Common myeloid progenitor, CD34-positive (primary cell): ENCODE measurements around the gene CCDC137.

Source experiments
- CTCF ChIA-PET: fragments of 350-600 bp; sonication (Branson Sonifier 250); formaldehyde crosslinking; loops from one replicate; lab custom pipeline; 2021; ENCODE audit warnings: antibody characterized with exemption; lab: Charles Lee
- POLR2A ChIA-PET: fragments of 350-600 bp; sonication (Branson Sonifier 250); formaldehyde crosslinking; loops from one replicate; lab custom pipeline; 2021; ENCODE audit warnings: antibody characterized with exemption; lab: Charles Lee
- DNase-seq, 3 donors: peaks; one replicate each; pipeline versions ENCODE4 v3.0.0 to v3.0.0-alpha.2; 2013
- H3K27ac ChIP-seq, 2 experiments: 1 replicate in 1 of 2; 2 replicates in 1 of 2; pipeline ENCODE4 v1.7.0; 2013; ENCODE audit warnings: inconsistent platforms in 2 of 2, low read length in 2 of 2, mild to moderate bottlenecking in 2 of 2, low read depth in 1 of 2, moderate library complexity in 1 of 2; ENCODE audit not compliant: severe bottlenecking in 2 of 2, insufficient read depth in 1 of 2, poor library complexity in 1 of 2
- H3K27me3 ChIP-seq, 5 experiments: replicated peaks in 2 of 5; 1 replicate in 3 of 5; 2 replicates in 2 of 5; pipeline versions ENCODE4 v1.6.1 to v1.7.0; 2013; ENCODE audit warnings: low read length in 4 of 5, mild to moderate bottlenecking in 2 of 5, moderate library complexity in 2 of 5, inconsistent platforms in 1 of 5; ENCODE audit not compliant: insufficient read depth in 5 of 5, control insufficient read depth in 4 of 5
- H3K36me3 ChIP-seq, 4 experiments: 1 replicate in 2 of 4; 2 replicates in 2 of 4; pipeline versions ENCODE4 v1.6.1 to v1.7.0; 2013; ENCODE audit warnings: low read length in 3 of 4, control low read depth in 1 of 4, mild to moderate bottlenecking in 1 of 4; ENCODE audit not compliant: control insufficient read depth in 4 of 4, insufficient read depth in 4 of 4
- H3K4me1 ChIP-seq, 4 experiments: 1 replicate in 3 of 4; 2 replicates in 1 of 4; pipeline versions ENCODE4 v1.6.1 to v1.7.1; 2013; ENCODE audit warnings: low read length in 3 of 4, mild to moderate bottlenecking in 3 of 4, control low read depth in 1 of 4, inconsistent platforms in 1 of 4, moderate library complexity in 1 of 4; ENCODE audit not compliant: control insufficient read depth in 4 of 4, insufficient read depth in 4 of 4; ENCODE audit errors: control extremely low read depth in 1 of 4
- H3K4me3 ChIP-seq, 7 experiments: 1 replicate in 4 of 7; 2 replicates in 3 of 7; pipeline versions ENCODE4 v1.5.1 to v1.7.0; 2013; ENCODE audit warnings: mild to moderate bottlenecking in 7 of 7, low read length in 6 of 7, moderate library complexity in 6 of 7, inconsistent platforms in 2 of 7, low read depth in 2 of 7, control low read depth in 1 of 7; ENCODE audit not compliant: insufficient read depth in 4 of 7, control insufficient read depth in 1 of 7; ENCODE audit errors: extremely low read depth in 1 of 7
- H3K9me3 ChIP-seq, 5 experiments: 1 replicate in 4 of 5; 2 replicates in 1 of 5; pipeline versions ENCODE4 v1.6.1 to v1.7.1; 2013; ENCODE audit warnings: low read length in 4 of 5, mild to moderate bottlenecking in 2 of 5, inconsistent platforms in 1 of 5, low read depth in 1 of 5, moderate library complexity in 1 of 5; ENCODE audit not compliant: control insufficient read depth in 4 of 5, insufficient read depth in 2 of 5; ENCODE audit errors: control extremely low read depth in 1 of 5
- WGBS: methylation state at CpG from one replicate; pipeline ENCODE4 v1.1.5; 2013; ENCODE audit not compliant: insufficient coverage; 5-methylcytosine and 5-hydroxymethylcytosine counted together

Gene CCDC137

DNA sequence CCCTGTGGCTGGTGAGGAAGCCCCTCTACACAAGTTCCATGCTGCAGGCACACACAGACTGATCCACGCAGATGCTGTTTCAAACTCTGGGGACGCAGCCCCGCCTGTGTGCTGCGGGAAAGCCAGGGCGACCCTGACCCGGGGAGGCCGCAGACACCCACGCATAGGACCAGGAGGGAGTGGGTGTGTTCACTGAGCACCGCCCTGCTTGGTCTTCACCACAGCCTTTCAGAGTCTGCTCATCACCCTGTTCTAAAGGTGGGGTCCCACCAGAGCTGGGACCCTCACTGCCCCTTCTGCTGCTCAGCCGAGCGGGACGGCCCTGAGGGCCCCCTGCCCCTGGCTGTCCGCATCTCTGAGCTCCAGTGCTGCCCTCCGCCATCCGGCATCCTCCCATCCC is 22.0 kb upstream of the CCDC137 start:
- peaks cover 0 to 13% (median 8%) of the 10 kb centered on the region in 5 experiments for H3K9me3 ChIP-seq
- DNase-seq, result no peak
- no peak overlapping the region for H3K4me3 ChIP-seq
- ChIA-PET POLR2A (no interaction called here), CTCF (no interaction called here)
- no peak overlapping the region for H3K27ac ChIP-seq
- 98% methylated on average over 14 of the region's 15 CpGs for WGBS
- peaks cover 0 to 1% (median 0%) of the 10 kb centered on the region in 4 experiments for H3K4me1 ChIP-seq
- peaks cover 0 to 4% (median 0%) of the 10 kb centered on the region in 4 experiments for H3K36me3 ChIP-seq
- H3K27me3 ChIP-seq, result peaks cover 0 to 28% (median 14%) of the 10 kb centered on the region in 5 experiments

GRCh38 chr17:81644976-81645952 is 21.3 kb upstream of the CCDC137 start:
- Histone ChIP-seq H3K27me3 (peaks cover 0 to 34% (median 14%) of the 10 kb centered on the region in 5 experiments), H3K27ac (no peak overlapping the region), H3K36me3 (peaks cover 0 to 4% (median 0%) of the 10 kb centered on the region in 4 experiments), H3K4me3 (no peak overlapping the region), H3K4me1 (peaks cover 0 to 1% (median 0%) of the 10 kb centered on the region in 4 experiments), H3K9me3 (peaks cover 0 to 13% (median 8%) of the 10 kb centered on the region in 5 experiments)
- POLR2A ChIA-PET, result interaction anchor here (0.6 kb wide), 1 partner anchor 21 kb away, joined by 3 read pairs; the partner anchor contains the start of genes CCDC137 and OXLD1
- WGBS, result 90% methylated on average over 23 of the region's 29 CpGs
- CTCF ChIA-PET, result no interaction called here
- no peak for DNase-seq

GRCh38 chr17:81646869-81647600 is 19.5 kb upstream of the CCDC137 start:
- H3K27ac ChIP-seq, result no peak overlapping the region
- ChIA-PET POLR2A (no interaction called here), CTCF (no interaction called here)
- H3K4me3 ChIP-seq, result no peak overlapping the region
- H3K4me1 ChIP-seq, result peaks cover 0 to 1% (median 0%) of the 10 kb centered on the region in 4 experiments
- peaks cover 0 to 13% (median 8%) of the 10 kb centered on the region in 5 experiments for H3K9me3 ChIP-seq
- H3K27me3 ChIP-seq, result peaks cover 0 to 35% (median 14%) of the 10 kb centered on the region in 5 experiments
- 89% methylated on average over 8 of the region's 12 CpGs for WGBS
- DNase-seq, result no peak
- H3K36me3 ChIP-seq, result peaks cover 0 to 6% (median 0%) of the 10 kb centered on the region in 4 experiments

GRCh38 chr17:81647640-81648012 is 18.9 kb upstream of the CCDC137 start:
- peaks cover 0 to 35% (median 14%) of the 10 kb centered on the region in 5 experiments for H3K27me3 ChIP-seq
- WGBS, result 81% methylated on average over 6 of the region's 21 CpGs
- H3K27ac ChIP-seq, result no peak overlapping the region
- ChIA-PET POLR2A (no interaction called here), CTCF (no interaction called here)
- H3K4me1 ChIP-seq, result peaks cover 0 to 2% (median under 1%) of the 10 kb centered on the region in 4 experiments
- H3K9me3 ChIP-seq, result peaks cover 0 to 13% (median 8%) of the 10 kb centered on the region in 5 experiments
- H3K36me3 ChIP-seq, result peaks cover 0 to 6% (median 0%) of the 10 kb centered on the region in 4 experiments
- DNase-seq, result no peak
- H3K4me3 ChIP-seq, result no peak overlapping the region

GRCh38 chr17:81648013-81648706 is 18.4 kb upstream of the CCDC137 start:
- Histone ChIP-seq H3K9me3 (peaks cover 0 to 13% (median 8%) of the 10 kb centered on the region in 5 experiments), H3K4me1 (peaks cover 0 to 7% (median 6%) of the 10 kb centered on the region in 4 experiments), H3K27ac (no peak overlapping the region), H3K36me3 (peaks cover 0 to 6% (median 0%) of the 10 kb centered on the region in 4 experiments), H3K27me3 (peaks cover 0 to 35% (median 14%) of the 10 kb centered on the region in 5 experiments), H3K4me3 (no peak overlapping the region)
- WGBS, result 10% methylated on average over 53 of the region's 78 CpGs
- POLR2A ChIA-PET, result no interaction called here
- DNase-seq, result no peak
- CTCF ChIA-PET, result no interaction called here

GRCh38 chr17:81648707-81649085 is 17.8 kb upstream of the CCDC137 start:
- Histone ChIP-seq H3K36me3 (peaks cover 0 to 6% (median 0%) of the 10 kb centered on the region in 4 experiments), H3K27me3 (peaks cover 0 to 35% (median 14%) of the 10 kb centered on the region in 5 experiments), H3K9me3 (peaks cover 0 to 13% (median 8%) of the 10 kb centered on the region in 5 experiments), H3K27ac (no peak overlapping the region), H3K4me3 (no peak overlapping the region), H3K4me1 (peaks cover 0 to 12% (median 11%) of the 10 kb centered on the region in 4 experiments)
- CTCF ChIA-PET, result no interaction called here
- no peak for DNase-seq
- POLR2A ChIA-PET, result interaction anchor here (0.7 kb wide), 1 partner anchor 22 kb away, joined by 4 read pairs; no protein-coding TSS in a partner anchor
- WGBS, result 86% methylated on average over 13 of the region's 14 CpGs
